SU-DHL-6 (cell line): ENCODE data around the gene SULT1A1.

Experiments
- H2AFZ ChIP-seq: fragments of 200-600 bp; sonication (generic); 2 replicates; pipeline ENCODE4 v1.6.1; 2014; ENCODE audit warnings: low read depth, mild to moderate bottlenecking, moderate library complexity, mixed read lengths, antibody characterized with exemption, low read length; ENCODE audit not compliant: severe bottlenecking
- H3F3A ChIP-seq: fragments of 200-600 bp; shearing (Covaris generic); 2 replicates; pipeline ENCODE4 v1.6.0; 2016; ENCODE audit warnings: antibody characterized with exemption, mild to moderate bottlenecking; ENCODE audit not compliant: insufficient read depth
- H3K27ac ChIP-seq: fragments of 200-600 bp; sonication (generic); 2 replicates; pipeline ENCODE4 v1.5.1; 2016; ENCODE audit warnings: low read depth, mild to moderate bottlenecking, low read length, moderate library complexity, mixed read lengths
- H3K27me3 ChIP-seq: fragments of 200-600 bp; sonication (generic), shearing (Covaris generic); 2 replicates; pipeline ENCODE4 v1.6.0; 2014; ENCODE audit warnings: mild to moderate bottlenecking, low read length
- H3K36me3 ChIP-seq: fragments of 200-600 bp; sonication (generic); 2 replicates; pipeline ENCODE4 v1.6.1; 2014; ENCODE audit warnings: mild to moderate bottlenecking, low read length, mixed read lengths
- H3K4me2 ChIP-seq: fragments of 300-600, 200-600 bp; shearing (Covaris generic), sonication (generic); 2 replicates; pipeline ENCODE4 v1.6.0; 2014; ENCODE audit warnings: low read length, low read depth, mild to moderate bottlenecking; ENCODE audit not compliant: poor library complexity, severe bottlenecking
- H3K4me3 ChIP-seq: fragments of 200-600 bp; sonication (generic); 2 replicates; pipeline ENCODE4 v1.5.1; 2014; ENCODE audit warnings: antibody characterized with exemption, low read length, mild to moderate bottlenecking, mixed read lengths; ENCODE audit not compliant: insufficient read depth, poor library complexity, severe bottlenecking
- H3K79me2 ChIP-seq: fragments of 200-600 bp; sonication (generic); 2 replicates; pipeline ENCODE4 v1.6.1; 2014; ENCODE audit warnings: mild to moderate bottlenecking, low read length, moderate library complexity; ENCODE audit not compliant: insufficient read depth
- H3K9ac ChIP-seq: fragments of 200-600 bp; sonication (generic); 2 replicates; pipeline ENCODE4 v1.7.0; 2014; ENCODE audit warnings: mild to moderate bottlenecking, low read length
- H3K9me2 ChIP-seq: fragments of 200-600 bp; sonication (generic); replicated peaks from 2 replicates; pipeline ENCODE4 v1.6.1; 2014; ENCODE audit warnings: low read length; ENCODE audit not compliant: insufficient read depth
- H3K9me3 ChIP-seq: fragments of 200-600 bp; sonication (generic); 2 replicates; pipeline ENCODE4 v1.6.1; 2014; ENCODE audit warnings: low read length, mixed read lengths; ENCODE audit not compliant: insufficient read depth
- H4K20me1 ChIP-seq: fragments of 200-600 bp; sonication (generic); 2 replicates; pipeline ENCODE4 v1.6.1; 2014; ENCODE audit warnings: low read depth, mild to moderate bottlenecking, antibody characterized with exemption, low read length, moderate library complexity, mixed read lengths
- EZH2phosphoT487 ChIP-seq: fragments of 200-600 bp; sonication (generic), shearing (Covaris generic); conservative IDR thresholded peaks from 2 replicates; pipeline ENCODE4 v1.6.1; 2018; ENCODE audit warnings: mild to moderate bottlenecking, antibody characterized with exemption, low read length, moderate library complexity, mixed read lengths
- TF ChIP-seq, protein P1 (sequence below): fragments of 200-600 bp; sonication (generic); IDR thresholded peaks from one replicate; pipeline ENCODE4 v1.5.1; 2017; ENCODE audit warnings: antibody characterized with exemption, mild to moderate bottlenecking, low read length, moderate library complexity; ENCODE audit not compliant: insufficient read depth, poor library complexity, severe bottlenecking

The SULT1A1 gene

DNA sequence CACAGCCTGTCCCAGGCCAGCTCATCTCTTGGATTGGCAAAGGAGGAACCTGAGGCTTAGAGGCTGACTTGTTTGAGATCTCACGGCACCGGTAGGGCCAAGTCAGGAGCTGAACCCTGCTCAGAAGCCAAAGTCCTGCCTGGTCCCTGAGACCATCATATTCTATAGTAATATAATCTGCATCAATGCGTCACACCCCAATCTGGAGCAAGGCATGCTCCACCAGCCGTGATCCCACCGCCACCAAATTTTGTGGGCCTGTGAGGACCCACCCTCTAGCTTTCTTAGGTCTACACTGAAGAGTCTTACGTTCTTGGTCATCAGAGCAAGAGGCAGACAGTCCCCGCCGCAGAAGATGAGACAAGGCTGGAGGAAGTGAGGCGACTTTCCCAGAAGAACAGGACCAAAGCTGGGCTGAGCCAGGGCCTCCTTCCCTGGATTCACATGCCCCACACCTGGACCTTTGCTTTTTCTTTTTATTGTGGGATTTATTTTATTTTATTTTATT lies 2.7 kb downstream of the SULT1A1 start:
- H3K4me2 ChIP-seq, result no peak overlapping the region
- no peak overlapping the region for H2AFZ ChIP-seq
- H3K27ac ChIP-seq, result no peak overlapping the region

DNA sequence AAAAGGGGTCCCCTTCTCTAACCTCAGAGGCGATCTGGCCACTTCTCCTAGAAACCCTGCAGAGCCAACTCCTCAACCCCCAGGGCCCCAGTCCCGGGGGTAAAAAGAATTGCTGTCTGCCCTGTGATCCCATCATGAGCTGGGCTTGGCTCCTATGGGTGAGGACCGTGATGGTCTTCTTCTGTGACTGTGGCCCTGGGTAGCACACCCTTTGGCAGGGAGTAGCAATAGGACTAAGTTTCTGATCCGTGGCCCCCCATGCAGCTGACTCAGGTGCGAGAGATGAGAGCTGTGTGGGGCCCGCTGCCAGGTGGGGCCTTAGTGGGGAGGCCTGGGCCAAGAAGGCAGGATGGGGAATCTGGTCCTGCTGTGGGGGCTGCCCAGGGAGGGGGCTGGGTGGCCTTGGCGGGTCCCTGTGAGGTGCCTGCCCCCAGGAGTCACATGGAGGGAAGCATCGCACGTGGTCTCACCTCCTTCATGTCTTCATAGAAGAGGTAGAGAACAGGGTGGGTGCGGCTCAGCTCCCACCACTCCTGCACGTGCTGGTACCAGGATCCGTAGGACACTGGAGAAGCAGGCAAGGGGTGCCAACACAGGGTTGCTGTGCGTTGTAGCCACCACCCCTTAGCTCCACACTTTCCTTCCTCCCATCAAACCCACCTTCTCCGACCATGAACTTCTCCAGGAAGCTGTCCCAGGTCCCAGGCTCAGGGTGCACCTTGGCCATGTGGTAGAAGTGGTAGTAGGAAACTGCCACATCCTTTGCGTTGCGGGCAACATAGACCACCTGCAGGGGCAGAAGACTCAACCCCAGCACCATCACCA lies 3.3 kb downstream of the SULT1A1 start:
- H3K79me2 ChIP-seq, result no peaks in the 10 kb centered on the region
- no peaks in the 10 kb centered on the region for H4K20me1 ChIP-seq

More for the DNA sequence above, 2.7 kb downstream of the SULT1A1 start:
- no peaks in the 10 kb centered on the region for H3K79me2 ChIP-seq
- no peaks in the 10 kb centered on the region for H3K9me2 ChIP-seq
- H3F3A ChIP-seq, result no peaks in the 10 kb centered on the region
- no peaks in the 10 kb centered on the region for H4K20me1 ChIP-seq
- TF ChIP-seq EZH2phosphoT487, result no peak
- TF ChIP-seq, protein P1, sequence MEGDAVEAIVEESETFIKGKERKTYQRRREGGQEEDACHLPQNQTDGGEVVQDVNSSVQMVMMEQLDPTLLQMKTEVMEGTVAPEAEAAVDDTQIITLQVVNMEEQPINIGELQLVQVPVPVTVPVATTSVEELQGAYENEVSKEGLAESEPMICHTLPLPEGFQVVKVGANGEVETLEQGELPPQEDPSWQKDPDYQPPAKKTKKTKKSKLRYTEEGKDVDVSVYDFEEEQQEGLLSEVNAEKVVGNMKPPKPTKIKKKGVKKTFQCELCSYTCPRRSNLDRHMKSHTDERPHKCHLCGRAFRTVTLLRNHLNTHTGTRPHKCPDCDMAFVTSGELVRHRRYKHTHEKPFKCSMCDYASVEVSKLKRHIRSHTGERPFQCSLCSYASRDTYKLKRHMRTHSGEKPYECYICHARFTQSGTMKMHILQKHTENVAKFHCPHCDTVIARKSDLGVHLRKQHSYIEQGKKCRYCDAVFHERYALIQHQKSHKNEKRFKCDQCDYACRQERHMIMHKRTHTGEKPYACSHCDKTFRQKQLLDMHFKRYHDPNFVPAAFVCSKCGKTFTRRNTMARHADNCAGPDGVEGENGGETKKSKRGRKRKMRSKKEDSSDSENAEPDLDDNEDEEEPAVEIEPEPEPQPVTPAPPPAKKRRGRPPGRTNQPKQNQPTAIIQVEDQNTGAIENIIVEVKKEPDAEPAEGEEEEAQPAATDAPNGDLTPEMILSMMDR, result no peak
- no peaks in the 10 kb centered on the region for H3K36me3 ChIP-seq
- H3K27me3 ChIP-seq, result no peaks in the 10 kb centered on the region
- H3K9me3 ChIP-seq, result no peaks in the 10 kb centered on the region
- no peak overlapping the region for H3K4me3 ChIP-seq
- no peak overlapping the region for H3K9ac ChIP-seq

DNA sequence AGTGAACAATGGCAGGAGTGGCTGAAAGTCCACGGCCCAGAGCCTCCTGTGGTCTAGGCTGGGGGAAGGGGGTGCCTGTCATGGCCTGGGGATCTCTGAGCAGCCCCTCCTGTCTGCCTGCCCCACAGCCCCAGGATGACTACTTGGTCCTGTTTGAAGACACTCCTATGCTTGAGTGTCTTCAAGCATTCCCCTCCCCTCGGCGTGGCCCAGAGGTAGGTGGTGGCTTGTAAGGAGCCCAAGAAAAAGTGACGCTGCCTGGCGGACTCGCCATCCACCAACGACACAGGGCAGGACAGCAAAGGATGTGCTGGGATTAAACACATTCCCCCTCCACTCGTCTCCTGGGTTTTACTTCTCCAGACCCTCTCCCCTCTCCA lies 5.7 kb downstream of the SULT1A1 start:
- Histone ChIP-seq H3K36me3 (no peaks in the 10 kb centered on the region), H2AFZ (no peak overlapping the region), H3K9ac (no peak overlapping the region), H3K79me2 (no peaks in the 10 kb centered on the region), H3F3A (no peaks in the 10 kb centered on the region), H3K9me3 (no peaks in the 10 kb centered on the region), H3K4me3 (no peak overlapping the region), H3K27ac (no peak overlapping the region), H4K20me1 (no peaks in the 10 kb centered on the region), H3K27me3 (no peaks in the 10 kb centered on the region), H3K4me2 (no peak overlapping the region), H3K9me2 (no peaks in the 10 kb centered on the region)
- TF ChIP-seq, protein P1, result no peak
- TF ChIP-seq EZH2phosphoT487, result no peak

More for the DNA sequence above, 3.3 kb downstream of the SULT1A1 start:
- Histone ChIP-seq H3K4me3 (no peak overlapping the region), H3K9me3 (no peaks in the 10 kb centered on the region), H3K27me3 (no peaks in the 10 kb centered on the region), H3K4me2 (no peak overlapping the region), H2AFZ (no peak overlapping the region), H3F3A (no peaks in the 10 kb centered on the region), H3K9ac (no peak overlapping the region), H3K9me2 (no peaks in the 10 kb centered on the region), H3K27ac (no peak overlapping the region), H3K36me3 (no peaks in the 10 kb centered on the region)
- no peak for TF ChIP-seq EZH2phosphoT487
- TF ChIP-seq, protein P1, result no peak
